GM12878 (cell line): ENCODE data around the gene GRPEL2. TPM values are rescaled to one million over a fixed set of nuclear protein-coding genes. Genes with fewer than 3 reads are reported as not detected.
A peak's percentile ranks its signal among the peaks of the same experiment; 100 is the strongest.

Source experiments
- ATAC-seq: fragments of 200-7000 bp; cut with Tn5 transposase; 3 replicates; pipeline ENCODE4 v1.9.1; 2020; ENCODE audit warnings: mild to moderate bottlenecking, moderate library complexity
- BruUV-seq: library from RNA; stranded (reverse); fragments of 400-500 nt; replicated peaks from 2 replicates; lab custom pipeline; 2021; lab: Mats Ljungman, UMichigan
- CTCF ChIA-PET: fragments of 300-600 bp; sonication (Branson Sonifier 250); formaldehyde crosslinking; extraction: SDS; loops from one replicate; lab custom pipeline; 2021; ENCODE audit warnings: inconsistent platforms; lab: Yijun Ruan, JAX
- POLR2A ChIA-PET: fragments of 350-600 bp; formaldehyde crosslinking; extraction: SDS; loops from one replicate; lab custom pipeline; 2021; ENCODE audit warnings: inconsistent platforms; lab: Charles Lee
- RAD21 ChIA-PET: fragments of 300-600 bp; sonication (Branson Sonifier 250); formaldehyde crosslinking; loops from one replicate; lab custom pipeline; 2023; ENCODE audit warnings: antibody characterized with exemption; ENCODE audit not compliant: unreplicated experiment; lab: Charles Lee
- SMC1A ChIA-PET: fragments of 300-600 bp; sonication (Branson Sonifier 250); formaldehyde crosslinking; loops from one replicate; lab custom pipeline; 2023; ENCODE audit not compliant: unreplicated experiment, uncharacterized antibody; lab: Charles Lee
- DNase-seq: peaks from one replicate; pipeline ENCODE4 v3.0.0-alpha.2; 2011; ENCODE audit warnings: low read depth, low spot score
- FAIRE-seq: peaks from 3 replicates; lab custom pipeline; 2011; peaks lifted over from hg19 to GRCh38; lab: Jason Lieb, UNC
- H2AFZ ChIP-seq: 2 replicates; pipeline ENCODE4 v1.6.0; 2011; ENCODE audit warnings: low read depth, low read length, control low read depth; ENCODE audit not compliant: control insufficient read depth
- H3K27ac ChIP-seq: 2 replicates; pipeline ENCODE4 v1.5.1; 2011; ENCODE audit warnings: control low read depth; ENCODE audit not compliant: control insufficient read depth, insufficient read depth
- H3K27me3 ChIP-seq, 2 experiments: replicated peaks in 1 of 2; 2 replicates each; pipeline versions ENCODE4 v1.6.0 to v1.6.1; 2011; ENCODE audit warnings: low read length in 1 of 2; ENCODE audit not compliant: control insufficient read depth in 2 of 2, insufficient read depth in 2 of 2
- H3K36me3 ChIP-seq, 2 experiments: 2 replicates each; pipeline ENCODE4 v1.5.1; 2011; ENCODE audit warnings: low read length in 1 of 2; ENCODE audit not compliant: control insufficient read depth in 2 of 2, insufficient read depth in 2 of 2
- H3K4me1 ChIP-seq: 2 replicates; pipeline ENCODE4 v1.6.1; 2011; ENCODE audit warnings: mild to moderate bottlenecking, low read length, moderate library complexity, mixed read lengths; ENCODE audit not compliant: control insufficient read depth, insufficient read depth
- H3K4me2 ChIP-seq: 2 replicates; pipeline ENCODE4 v1.6.0; 2011; ENCODE audit warnings: control low read depth; ENCODE audit not compliant: control insufficient read depth, insufficient read depth
- H3K4me3 ChIP-seq: fragments of 200-600 bp; sonication (generic); 2 replicates; pipeline ENCODE4 v1.5.1; 2016
- H3K79me2 ChIP-seq: 2 replicates; pipeline ENCODE4 v1.6.0; 2011; ENCODE audit warnings: low read length; ENCODE audit not compliant: control insufficient read depth, insufficient read depth
- H3K9ac ChIP-seq: 2 replicates; pipeline ENCODE4 v1.8.0; 2011; ENCODE audit warnings: low read length, control low read depth, mixed read lengths; ENCODE audit not compliant: control insufficient read depth, insufficient read depth
- H3K9me3 ChIP-seq: replicated peaks from 3 replicates; pipeline ENCODE4 v1.5.1; 2011; ENCODE audit warnings: mild to moderate bottlenecking, low read length; ENCODE audit not compliant: control insufficient read depth, insufficient read depth
- H4K20me1 ChIP-seq: 2 replicates; pipeline ENCODE4 v1.6.0; 2011; ENCODE audit not compliant: control insufficient read depth, insufficient read depth
- CTCF ChIP-seq, 3 experiments: IDR thresholded peaks in 2 of 3; conservative IDR thresholded peaks in 1 of 3; 2 replicates each; pipeline ENCODE4 v1.5.1; 2011; ENCODE audit warnings: low read depth in 3 of 3, low read length in 3 of 3, mild to moderate bottlenecking in 3 of 3, control low read depth in 2 of 3, moderate library complexity in 2 of 3, inconsistent platforms in 1 of 3, mixed read lengths in 1 of 3; ENCODE audit not compliant: control insufficient read depth in 2 of 3, insufficient read depth in 1 of 3; ENCODE audit errors: extremely low read depth in 1 of 3
- FOXK2 ChIP-seq: fragments of 450-650 bp; IDR thresholded peaks from 2 replicates; pipeline ENCODE4 v1.6.1; 2017; ENCODE audit warnings: mild to moderate bottlenecking, moderate library complexity
- IRF3 ChIP-seq: fragments of 450-650 bp; IDR thresholded peaks from 2 replicates; pipeline ENCODE4 v1.6.1; 2014; ENCODE audit warnings: mild to moderate bottlenecking
- NR2F1 ChIP-seq: fragments of 450-650 bp; conservative IDR thresholded peaks from 2 replicates; pipeline ENCODE4 v1.6.1; 2017; ENCODE audit warnings: mild to moderate bottlenecking
- RAD21 ChIP-seq: IDR thresholded peaks from 2 replicates; pipeline ENCODE4 v1.6.1; 2011; ENCODE audit warnings: mild to moderate bottlenecking, low read depth, low read length, moderate library complexity; ENCODE audit not compliant: insufficient read depth
- SMC3 ChIP-seq: IDR thresholded peaks from 2 replicates; pipeline ENCODE4 v1.6.1; 2011; ENCODE audit warnings: low read length, improper control_type of control experiment, borderline replicate concordance
- WGBS: methylation state at CpG from one replicate; pipeline ENCODE4 v1.1.6; 2016; ENCODE audit warnings: low lambda C conversion rate; ENCODE audit not compliant: insufficient replicate concordance, insufficient coverage; ENCODE audit errors: missing lambda C conversion rate; 5-methylcytosine and 5-hydroxymethylcytosine counted together
- in situ Hi-C: fragments of 300-500 bp; cut with MboI; formaldehyde crosslinking; loops from 9 replicates; pipeline ENCODE4 v1.14.3; 2018; ENCODE audit warnings: mixed read lengths
- intact Hi-C: fragments of 100-400 bp; cut with micrococcal nuclease; formaldehyde crosslinking; loops from one replicate; pipeline ENCODE4 v1.14.2; 2022; ENCODE audit not compliant: unreplicated experiment
- polyA plus RNA-seq, 11 experiments: library from polyadenylated mRNA; depleted of rRNA in 4 of 11; unstranded in 6 of 11; stranded (reverse) in 5 of 11; fragments of >200 nt; fragmentation: Nextera tagmentation in 4 of 11; fragmentation: Illumina TruSeq in 1 of 11; extraction: Ambion mirVana in 4 of 11; extraction: Trizol in 1 of 11; gene quantifications; 1 replicate in 1 of 11; 2 replicates in 10 of 11; pipeline versions ENCODE4 v1.2.1 to v1.2.3, GENCODE V29; 2011 to 2016; ENCODE audit warnings: inconsistent platforms in 2 of 11, missing spikeins in 2 of 11, low read depth in 1 of 11
- total RNA-seq, 4 experiments: library from RNA; depleted of rRNA in 3 of 4; stranded (reverse); fragments of >200 nt in 3 of 4; fragmentation: Illumina TruSeq in 1 of 4; extraction: Trizol in 1 of 4; gene quantifications; 2 replicates each; pipeline versions ENCODE4 v1.2.1 to v1.2.3, GENCODE V29; 2013 to 2021

GRPEL2 gene
- total and polyA plus RNA-seq, 10 of the 15 experiments (the other 5 are each of a cell fraction or from before 2014, with no cell fraction given): 4.4 to 20.2 (median 14.1) TPM

- CTCF ChIA-PET: interaction anchor here (0.8 to 8.0 kb wide), 26 partner anchors 9 to 301 kb away, joined by 3 to 118 read pairs (median 5); partner anchors contain the start of genes GRPEL2 and PCYOX1L
- no peak overlapping the region for H3K27ac ChIP-seq
- 0 out of 2 replicates have a peak, but pooled peaks have one; percentile 25 for TF ChIP-seq NR2F1
- peak; percentile 79 for TF ChIP-seq RAD21
- TF ChIP-seq SMC3: peak; percentile 89
- TF ChIP-seq IRF3: no peak
- peak; percentile 67 to 82 (median 72) for TF ChIP-seq CTCF (IDR thresholded peaks at IDR 0.05 in 2 of 3, conservative IDR thresholded peaks at IDR 0.05 in 1 of 3; ENCODE audit: control insufficient read depth in 2 of 3, extremely low read depth in 1 of 3, insufficient read depth in 1 of 3, low read depth in 3 of 3, low read length in 3 of 3)
- no peak for TF ChIP-seq FOXK2
- no peaks in the 10 kb centered on the region for H3K79me2 ChIP-seq
- RAD21 ChIA-PET: interaction anchor here (0.6 to 1.8 kb wide), 10 partner anchors 23 to 248 kb away, joined by 3 to 9 read pairs (median 4); no protein-coding TSS in a partner anchor
- peak; percentile 86 for FAIRE-seq
- no peak overlapping the region for H3K4me2 ChIP-seq
- WGBS: 35% methylated on average over 13 of the region's 14 CpGs
- SMC1A ChIA-PET: interaction anchor here (0.7 to 2.2 kb wide), 12 partner anchors 9 to 118 kb away, joined by 3 to 15 read pairs (median 4); no protein-coding TSS in a partner anchor
- POLR2A ChIA-PET: no interaction called here
- no peaks in the 10 kb centered on the region for H3K36me3 ChIP-seq
- H3K4me3 ChIP-seq: no peak overlapping the region
- peak; percentile 86 for ATAC-seq
- no TSS peak for BruUV-seq
- no peaks in the 10 kb centered on the region; a peak in 1 of 4 replicates for H3K27me3 ChIP-seq
- no peaks in the 10 kb centered on the region for H3K9me3 ChIP-seq
- H4K20me1 ChIP-seq: no peaks in the 10 kb centered on the region
- in situ Hi-C loops: no loop called here
- intact Hi-C loops: loop anchor here (1.0 to 2.0 kb wide), 4 partner anchors 50 to 247 kb away; no protein-coding TSS in a partner anchor
- no peaks in the 10 kb centered on the region for H3K4me1 ChIP-seq
- peak overlapping the region; percentile 41; the same call in 1 of the 2 replicates for H2AFZ ChIP-seq
- H3K9ac ChIP-seq: no peak overlapping the region
- DNase-seq: no peak
Observed at GRCh38 chr5:149317281-149318048, 27.8 kb upstream of the GRPEL2 start.
